NAMALWA (cell line): Measurements from ENCODE around the gene GAGE12F.
"Not testable (repeated sequence)": the region's sequence is repeated elsewhere in the genome, so short reads cannot be mapped to it uniquely, and the experiment has no call there.

Experiments used
- DNase-seq: peaks from one replicate; pipeline ENCODE4 v3.0.0-alpha.2; 2015; ENCODE audit warnings: low spot score

GAGE12F gene, protein sequence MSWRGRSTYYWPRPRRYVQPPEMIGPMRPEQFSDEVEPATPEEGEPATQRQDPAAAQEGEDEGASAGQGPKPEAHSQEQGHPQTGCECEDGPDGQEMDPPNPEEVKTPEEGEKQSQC

DNA sequence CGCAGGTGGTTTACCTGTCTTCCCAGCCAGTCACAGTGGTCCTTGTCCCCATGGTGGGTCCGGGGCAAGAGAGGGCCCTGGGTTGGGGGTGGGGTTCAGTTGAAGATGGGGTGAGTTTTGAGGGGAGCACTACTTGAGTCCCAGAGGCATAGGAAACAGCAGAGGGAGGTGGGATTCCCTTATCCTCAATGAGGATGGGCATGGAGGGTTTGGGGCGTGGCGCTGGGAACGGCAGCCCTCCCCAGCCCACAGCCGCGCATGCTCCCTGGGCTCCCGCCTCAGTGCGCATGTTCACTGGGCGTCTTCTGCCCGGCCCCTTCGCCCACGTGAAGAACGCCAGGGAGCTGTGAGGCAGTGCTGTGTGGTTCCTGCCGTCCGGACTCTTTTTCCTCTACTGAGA, at the start of gene GAGE12F:
TSS of gene GAGE12F (plus strand) at position 301 of the 400 bp plus-strand sequence. CDS start 1,155 bp downstream, outside the sequence.
- not testable (repeated sequence) for DNase-seq

DNA sequence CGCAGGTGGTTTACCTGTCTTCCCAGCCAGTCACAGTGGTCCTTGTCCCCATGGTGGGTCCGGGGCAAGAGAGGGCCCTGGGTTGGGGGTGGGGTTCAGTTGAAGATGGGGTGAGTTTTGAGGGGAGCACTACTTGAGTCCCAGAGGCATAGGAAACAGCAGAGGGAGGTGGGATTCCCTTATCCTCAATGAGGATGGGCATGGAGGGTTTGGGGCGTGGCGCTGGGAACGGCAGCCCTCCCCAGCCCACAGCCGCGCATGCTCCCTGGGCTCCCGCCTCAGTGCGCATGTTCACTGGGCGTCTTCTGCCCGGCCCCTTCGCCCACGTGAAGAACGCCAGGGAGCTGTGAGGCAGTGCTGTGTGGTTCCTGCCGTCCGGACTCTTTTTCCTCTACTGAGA, 28.8 kb upstream of the GAGE12F start, which contains the start of gene GAGE12C:
TSS of gene GAGE12C (plus strand) at position 301 of the 400 bp plus-strand sequence. CDS start 1,155 bp downstream, outside the sequence.
- not testable (repeated sequence) for DNase-seq

DNA sequence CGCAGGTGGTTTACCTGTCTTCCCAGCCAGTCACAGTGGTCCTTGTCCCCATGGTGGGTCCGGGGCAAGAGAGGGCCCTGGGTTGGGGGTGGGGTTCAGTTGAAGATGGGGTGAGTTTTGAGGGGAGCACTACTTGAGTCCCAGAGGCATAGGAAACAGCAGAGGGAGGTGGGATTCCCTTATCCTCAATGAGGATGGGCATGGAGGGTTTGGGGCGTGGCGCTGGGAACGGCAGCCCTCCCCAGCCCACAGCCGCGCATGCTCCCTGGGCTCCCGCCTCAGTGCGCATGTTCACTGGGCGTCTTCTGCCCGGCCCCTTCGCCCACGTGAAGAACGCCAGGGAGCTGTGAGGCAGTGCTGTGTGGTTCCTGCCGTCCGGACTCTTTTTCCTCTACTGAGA, 19.2 kb upstream of the GAGE12F start, which contains the start of gene GAGE12D:
TSS of gene GAGE12D (plus strand) at position 301 of the 400 bp plus-strand sequence. CDS start 1,155 bp downstream, outside the sequence.
- DNase-seq = not testable (repeated sequence)

DNA sequence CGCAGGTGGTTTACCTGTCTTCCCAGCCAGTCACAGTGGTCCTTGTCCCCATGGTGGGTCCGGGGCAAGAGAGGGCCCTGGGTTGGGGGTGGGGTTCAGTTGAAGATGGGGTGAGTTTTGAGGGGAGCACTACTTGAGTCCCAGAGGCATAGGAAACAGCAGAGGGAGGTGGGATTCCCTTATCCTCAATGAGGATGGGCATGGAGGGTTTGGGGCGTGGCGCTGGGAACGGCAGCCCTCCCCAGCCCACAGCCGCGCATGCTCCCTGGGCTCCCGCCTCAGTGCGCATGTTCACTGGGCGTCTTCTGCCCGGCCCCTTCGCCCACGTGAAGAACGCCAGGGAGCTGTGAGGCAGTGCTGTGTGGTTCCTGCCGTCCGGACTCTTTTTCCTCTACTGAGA, 9.7 kb upstream of the GAGE12F start, which contains the start of gene GAGE12E:
TSS of gene GAGE12E (plus strand) at position 301 of the 400 bp plus-strand sequence. CDS start 1,155 bp downstream, outside the sequence.
- not testable (repeated sequence) for DNase-seq

DNA sequence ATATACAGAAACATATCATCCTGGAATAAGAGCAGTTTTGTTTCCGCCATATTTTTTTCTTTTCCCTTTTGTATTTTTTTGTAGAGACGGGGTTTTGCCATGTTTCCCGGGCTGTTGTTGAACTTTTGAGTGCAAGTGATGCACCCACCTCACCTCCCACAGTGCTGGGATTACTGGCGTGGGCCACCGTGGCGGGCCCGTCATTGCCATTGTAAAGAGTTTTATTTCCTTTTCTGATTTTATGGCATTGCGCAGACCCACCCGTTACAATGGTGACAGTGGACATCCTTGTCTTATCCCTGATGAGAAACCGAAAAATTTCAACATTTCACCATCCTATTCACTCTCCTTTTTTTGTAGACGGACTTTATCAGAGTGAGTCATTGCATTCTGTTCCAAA, 8.1 kb downstream of the GAGE12F start:
- DNase-seq = not testable (repeated sequence)

DNA sequence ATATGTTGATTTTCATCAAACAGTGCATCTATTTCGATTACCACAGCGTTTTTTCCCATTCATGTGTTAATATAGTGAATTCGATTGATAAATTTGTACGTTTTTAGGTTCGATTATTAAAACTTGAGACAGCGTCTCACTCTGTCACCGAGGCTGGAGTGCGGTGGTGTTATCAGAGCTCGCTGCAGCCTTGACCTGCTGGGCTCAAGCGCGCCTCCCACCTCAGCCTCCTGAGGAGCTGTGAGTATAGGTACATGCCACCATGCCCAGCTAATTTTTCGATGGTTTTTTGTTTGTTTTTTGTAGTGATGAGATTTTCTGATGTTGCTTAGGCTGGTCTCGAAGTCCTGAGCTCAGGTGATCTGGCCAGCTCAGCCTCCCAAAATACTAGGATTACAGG, 8.5 kb downstream of the GAGE12F start:
- DNase-seq = not testable (repeated sequence)

DNA sequence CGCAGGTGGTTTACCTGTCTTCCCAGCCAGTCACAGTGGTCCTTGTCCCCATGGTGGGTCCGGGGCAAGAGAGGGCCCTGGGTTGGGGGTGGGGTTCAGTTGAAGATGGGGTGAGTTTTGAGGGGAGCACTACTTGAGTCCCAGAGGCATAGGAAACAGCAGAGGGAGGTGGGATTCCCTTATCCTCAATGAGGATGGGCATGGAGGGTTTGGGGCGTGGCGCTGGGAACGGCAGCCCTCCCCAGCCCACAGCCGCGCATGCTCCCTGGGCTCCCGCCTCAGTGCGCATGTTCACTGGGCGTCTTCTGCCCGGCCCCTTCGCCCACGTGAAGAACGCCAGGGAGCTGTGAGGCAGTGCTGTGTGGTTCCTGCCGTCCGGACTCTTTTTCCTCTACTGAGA, 9.5 kb downstream of the GAGE12F start, which contains the start of gene GAGE12G:
TSS of gene GAGE12G (plus strand) at position 301 of the 400 bp plus-strand sequence. CDS start 1,155 bp downstream, outside the sequence.
- not testable (repeated sequence) for DNase-seq

DNA sequence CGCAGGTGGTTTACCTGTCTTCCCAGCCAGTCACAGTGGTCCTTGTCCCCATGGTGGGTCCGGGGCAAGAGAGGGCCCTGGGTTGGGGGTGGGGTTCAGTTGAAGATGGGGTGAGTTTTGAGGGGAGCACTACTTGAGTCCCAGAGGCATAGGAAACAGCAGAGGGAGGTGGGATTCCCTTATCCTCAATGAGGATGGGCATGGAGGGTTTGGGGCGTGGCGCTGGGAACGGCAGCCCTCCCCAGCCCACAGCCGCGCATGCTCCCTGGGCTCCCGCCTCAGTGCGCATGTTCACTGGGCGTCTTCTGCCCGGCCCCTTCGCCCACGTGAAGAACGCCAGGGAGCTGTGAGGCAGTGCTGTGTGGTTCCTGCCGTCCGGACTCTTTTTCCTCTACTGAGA, 19.0 kb downstream of the GAGE12F start, which contains the start of gene GAGE12H:
TSS of gene GAGE12H (plus strand) at position 301 of the 400 bp plus-strand sequence. CDS start 1,155 bp downstream, outside the sequence.
- DNase-seq = not testable (repeated sequence)

DNA sequence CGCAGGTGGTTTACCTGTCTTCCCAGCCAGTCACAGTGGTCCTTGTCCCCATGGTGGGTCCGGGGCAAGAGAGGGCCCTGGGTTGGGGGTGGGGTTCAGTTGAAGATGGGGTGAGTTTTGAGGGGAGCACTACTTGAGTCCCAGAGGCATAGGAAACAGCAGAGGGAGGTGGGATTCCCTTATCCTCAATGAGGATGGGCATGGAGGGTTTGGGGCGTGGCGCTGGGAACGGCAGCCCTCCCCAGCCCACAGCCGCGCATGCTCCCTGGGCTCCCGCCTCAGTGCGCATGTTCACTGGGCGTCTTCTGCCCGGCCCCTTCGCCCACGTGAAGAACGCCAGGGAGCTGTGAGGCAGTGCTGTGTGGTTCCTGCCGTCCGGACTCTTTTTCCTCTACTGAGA, 28.6 kb downstream of the GAGE12F start, which contains the start of gene GAGE2A:
TSS of gene GAGE2A (plus strand) at position 301 of the 400 bp plus-strand sequence. CDS start 1,155 bp downstream, outside the sequence.
- DNase-seq = not testable (repeated sequence)

DNA sequence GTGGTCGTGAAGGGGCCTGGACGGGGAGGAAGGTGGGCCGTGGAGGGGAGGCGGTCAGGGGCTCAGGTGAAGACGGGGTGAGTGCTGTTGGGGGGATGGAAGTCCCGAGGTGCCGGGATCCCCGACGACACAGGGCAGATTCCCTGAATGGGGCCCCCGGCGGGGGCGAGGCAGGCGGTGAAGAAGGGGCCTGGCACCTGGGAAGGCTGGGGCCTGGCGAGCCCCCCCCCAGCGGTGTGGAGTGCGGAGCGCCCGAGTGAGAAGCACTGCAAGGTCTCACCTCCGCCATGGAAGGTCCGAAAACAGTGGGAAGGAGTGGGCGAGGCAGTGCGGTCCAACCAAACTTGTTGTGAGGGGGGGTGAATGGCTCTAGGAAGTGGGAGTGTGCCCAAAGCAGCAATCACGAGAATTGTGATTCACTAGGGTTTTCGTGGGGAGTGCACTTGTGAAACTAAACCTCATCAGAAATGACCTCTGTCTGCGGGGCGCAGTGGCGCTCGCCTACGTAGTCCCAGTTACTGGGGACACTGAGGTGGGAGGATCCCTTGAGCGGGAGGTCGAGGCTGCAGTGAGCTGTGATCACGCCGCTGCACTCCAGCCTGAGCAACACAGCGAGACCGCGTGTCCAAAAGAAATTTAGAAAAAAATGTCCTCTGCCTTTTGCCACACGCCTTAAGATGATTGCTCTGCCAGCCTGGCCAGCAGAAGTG, 29.3 kb downstream of the GAGE12F start:
- not testable (repeated sequence) for DNase-seq

DNA sequence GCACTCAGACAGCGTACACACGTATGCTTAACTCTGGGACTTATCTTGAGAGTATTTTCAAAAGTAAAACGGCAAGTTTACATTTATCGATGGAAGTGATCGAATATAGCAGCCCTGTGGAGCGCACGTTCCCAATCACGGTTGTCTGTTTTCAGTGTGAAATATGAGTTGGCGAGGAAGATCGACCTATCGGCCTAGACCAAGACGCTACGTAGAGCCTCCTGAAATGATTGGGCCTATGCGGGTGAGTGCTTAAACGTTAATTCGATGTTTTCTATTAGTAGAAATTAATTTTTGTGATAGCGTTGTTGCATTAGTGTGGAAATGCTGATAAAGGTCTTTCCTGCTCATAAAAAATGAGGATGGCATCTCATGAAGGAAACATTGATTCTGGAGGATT, 29.8 kb downstream of the GAGE12F start:
- not testable (repeated sequence) for DNase-seq

DNA sequence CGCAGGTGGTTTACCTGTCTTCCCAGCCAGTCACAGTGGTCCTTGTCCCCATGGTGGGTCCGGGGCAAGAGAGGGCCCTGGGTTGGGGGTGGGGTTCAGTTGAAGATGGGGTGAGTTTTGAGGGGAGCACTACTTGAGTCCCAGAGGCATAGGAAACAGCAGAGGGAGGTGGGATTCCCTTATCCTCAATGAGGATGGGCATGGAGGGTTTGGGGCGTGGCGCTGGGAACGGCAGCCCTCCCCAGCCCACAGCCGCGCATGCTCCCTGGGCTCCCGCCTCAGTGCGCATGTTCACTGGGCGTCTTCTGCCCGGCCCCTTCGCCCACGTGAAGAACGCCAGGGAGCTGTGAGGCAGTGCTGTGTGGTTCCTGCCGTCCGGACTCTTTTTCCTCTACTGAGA, 38.1 kb downstream of the GAGE12F start, which contains the start of gene GAGE1:
TSS of gene GAGE1 (plus strand) at position 301 of the 400 bp plus-strand sequence. CDS start 1,155 bp downstream, outside the sequence.
- not testable (repeated sequence) for DNase-seq

DNA sequence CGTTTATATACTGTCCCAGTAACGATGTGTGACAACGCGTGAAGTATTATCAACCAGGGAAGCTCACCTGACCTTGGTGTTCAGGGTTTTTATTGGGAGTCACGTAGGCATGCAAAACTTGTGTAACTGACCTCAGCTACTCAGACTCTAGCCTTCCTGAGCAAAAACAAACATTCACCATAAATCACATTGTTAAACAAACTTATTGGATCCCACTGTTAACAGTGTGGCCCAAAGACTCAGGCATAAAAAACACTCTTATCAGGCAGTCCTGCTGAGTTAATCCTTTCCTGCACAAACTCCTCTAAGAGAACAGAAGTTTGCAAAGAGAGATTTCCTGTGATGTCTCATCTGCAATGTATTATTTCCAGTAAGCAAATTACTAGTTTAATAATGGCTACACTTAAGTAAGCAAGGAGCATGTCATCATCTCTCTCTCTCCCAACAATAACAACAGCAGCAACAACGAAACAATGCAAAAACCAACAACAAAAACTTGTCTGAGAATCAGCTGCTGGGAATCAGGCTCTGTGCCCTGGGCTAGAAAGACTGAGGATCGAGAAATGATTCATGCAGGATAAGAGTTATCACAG, 50.2 kb downstream of the GAGE12F start:
- no peak for DNase-seq
